H1 (cell line): ENCODE data around the gene UGGT2. TPM values are rescaled to one million over a fixed set of nuclear protein-coding genes. Genes with fewer than 3 reads are reported as not detected.

ENCODE experiments used
- CTCF ChIA-PET: fragments of 300-600 bp; sonication (Branson Sonifier 250); formaldehyde crosslinking; loops from one replicate; lab custom pipeline; 2021; ENCODE audit not compliant: partially characterized antibody; lab: Charles Lee
- POLR2A ChIA-PET: fragments of 300-600 bp; sonication (Branson Sonifier 250); formaldehyde crosslinking; loops from one replicate; lab custom pipeline; 2021; ENCODE audit warnings: inconsistent platforms; ENCODE audit not compliant: partially characterized antibody; lab: Charles Lee
- DNase-seq, 2 experiments: peaks; one replicate each; pipeline versions ENCODE4 v3.0.0 to v3.0.0-alpha.2; 2010 to 2022; ENCODE audit warnings: low spot score in 2 of 2, low read depth in 1 of 2, mixed read lengths in 1 of 2
- FAIRE-seq: peaks from 2 replicates; lab custom pipeline; 2011; peaks lifted over from hg19 to GRCh38; lab: Jason Lieb, UNC
- H2AFZ ChIP-seq: 2 replicates; pipeline ENCODE4 v1.8.1; 2012; ENCODE audit warnings: low read length, inconsistent platforms
- H2AK5ac ChIP-seq: 2 replicates; pipeline ENCODE4 v1.6.1; 2013; ENCODE audit warnings: low read depth, low read length
- H2BK120ac ChIP-seq: replicated peaks from 2 replicates; pipeline ENCODE3; 2013; ENCODE audit warnings: low read depth, low read length, inconsistent platforms
- H2BK12ac ChIP-seq: 2 replicates; pipeline ENCODE4 v1.6.1; 2013; ENCODE audit warnings: low read depth, low read length
- H2BK15ac ChIP-seq: 2 replicates; pipeline ENCODE4 v1.6.1; 2013; ENCODE audit warnings: low read length
- H2BK20ac ChIP-seq: 2 replicates; pipeline ENCODE4 v1.6.1; 2013; ENCODE audit warnings: low read length
- H2BK5ac ChIP-seq: 2 replicates; pipeline ENCODE4 v1.6.1; 2013; ENCODE audit warnings: low read depth, low read length
- H3K14ac ChIP-seq: 2 replicates; pipeline ENCODE4 v1.6.1; 2013; ENCODE audit warnings: inconsistent platforms; ENCODE audit not compliant: insufficient read length
- H3K18ac ChIP-seq: 2 replicates; pipeline ENCODE4 v1.6.1; 2013; ENCODE audit warnings: low read length; ENCODE audit errors: extremely low read depth
- H3K23ac ChIP-seq: 2 replicates; pipeline ENCODE4 v1.6.1; 2013; ENCODE audit warnings: inconsistent platforms; ENCODE audit not compliant: insufficient read length
- H3K23me2 ChIP-seq: 2 replicates; pipeline ENCODE4 v1.6.1; 2013; ENCODE audit warnings: low read depth, low read length
- H3K27ac ChIP-seq: 2 replicates; pipeline ENCODE4 v1.6.1; 2011; ENCODE audit warnings: low read depth, low read length, inconsistent platforms
- H3K27me3 ChIP-seq, 4 experiments: replicated peaks in 1 of 4; 1 replicate in 1 of 4; 2 replicates in 3 of 4; pipeline versions ENCODE4 v1.6.1 to v1.8.1; 2011 to 2013; ENCODE audit warnings: low read length in 3 of 4, mild to moderate bottlenecking in 3 of 4, inconsistent platforms in 2 of 4, mixed read lengths in 2 of 4, moderate library complexity in 1 of 4; ENCODE audit not compliant: control insufficient read depth in 3 of 4, insufficient read depth in 3 of 4; ENCODE audit errors: extremely low read depth in 1 of 4
- H3K36me3 ChIP-seq, 4 experiments: 2 replicates each; pipeline versions ENCODE4 v1.6.1 to v1.8.1; 2011 to 2013; ENCODE audit warnings: mild to moderate bottlenecking in 4 of 4, low read length in 3 of 4, moderate library complexity in 2 of 4, control low read depth in 1 of 4, inconsistent platforms in 1 of 4; ENCODE audit not compliant: insufficient read depth in 4 of 4, control insufficient read depth in 2 of 4
- H3K4ac ChIP-seq: replicated peaks from 2 replicates; pipeline ENCODE3; 2013; ENCODE audit warnings: low read length, low read depth, mixed read lengths, inconsistent platforms; ENCODE audit not compliant: insufficient read length
- H3K4me1 ChIP-seq, 4 experiments: replicated peaks in 1 of 4; 1 replicate in 1 of 4; 2 replicates in 3 of 4; pipeline versions ENCODE4 v1.6.1 to v1.8.1; 2011 to 2013; ENCODE audit warnings: low read length in 3 of 4, inconsistent platforms in 2 of 4, mixed read lengths in 1 of 4; ENCODE audit not compliant: insufficient read depth in 4 of 4, control insufficient read depth in 3 of 4
- H3K4me2 ChIP-seq, 2 experiments: 2 replicates each; pipeline versions ENCODE4 v1.6.1 to v1.8.1; 2011 to 2013; ENCODE audit warnings: low read depth in 2 of 2, low read length in 2 of 2, control low read depth in 1 of 2, inconsistent platforms in 1 of 2, mild to moderate bottlenecking in 1 of 2; ENCODE audit not compliant: insufficient read depth in 1 of 2
- H3K4me3 ChIP-seq, 4 experiments: fragments of 200-600, 300-600 bp in 1 of 4; sonication (generic), shearing (Covaris generic), sonication (Bioruptor Twin) in 1 of 4; 2 replicates each; pipeline versions ENCODE4 v1.5.1 to v1.8.1; 2011 to 2016; ENCODE audit warnings: low read length in 4 of 4, low read depth in 3 of 4, control low read depth in 2 of 4, inconsistent platforms in 2 of 4, mild to moderate bottlenecking in 2 of 4, mixed read lengths in 1 of 4, moderate library complexity in 1 of 4; ENCODE audit not compliant: insufficient read depth in 2 of 4; ENCODE audit errors: extremely low read depth in 1 of 4
- H3K56ac ChIP-seq: replicated peaks from 2 replicates; pipeline ENCODE3; 2013; ENCODE audit warnings: low read depth, mild to moderate bottlenecking, mixed read lengths, low read length, inconsistent platforms; ENCODE audit not compliant: insufficient read length
- H3K79me1 ChIP-seq: 2 replicates; pipeline ENCODE4 v1.6.1; 2013; ENCODE audit warnings: low read depth, low read length, control low read depth
- H3K79me2 ChIP-seq, 2 experiments: 2 replicates each; pipeline versions ENCODE4 v1.6.1 to v1.8.1; 2012 to 2013; ENCODE audit warnings: low read length in 2 of 2, mild to moderate bottlenecking in 2 of 2, inconsistent platforms in 1 of 2; ENCODE audit not compliant: insufficient read depth in 2 of 2, control insufficient read depth in 1 of 2
- H3K9ac ChIP-seq, 4 experiments: replicated peaks in 1 of 4; 1 replicate in 1 of 4; 2 replicates in 3 of 4; pipeline versions ENCODE4 v1.6.1 to v1.8.1; 2011 to 2013; ENCODE audit warnings: low read depth in 3 of 4, low read length in 3 of 4, control low read depth in 2 of 4, mild to moderate bottlenecking in 2 of 4, moderate library complexity in 2 of 4, inconsistent platforms in 1 of 4; ENCODE audit errors: extremely low read depth in 1 of 4
- H3K9me3 ChIP-seq, 2 experiments: 2 replicates each; pipeline versions ENCODE4 v1.6.1 to v1.8.1; 2012 to 2013; ENCODE audit warnings: mild to moderate bottlenecking in 2 of 2, moderate library complexity in 2 of 2, control low read depth in 1 of 2, inconsistent platforms in 1 of 2, low read depth in 1 of 2, low read length in 1 of 2, mixed read lengths in 1 of 2; ENCODE audit not compliant: insufficient read depth in 2 of 2
- H4K20me1 ChIP-seq, 2 experiments: replicated peaks in 1 of 2; 2 replicates each; pipeline versions ENCODE3 to v1.8.1; 2011 to 2013; ENCODE audit warnings: inconsistent platforms in 2 of 2, low read length in 2 of 2, mild to moderate bottlenecking in 1 of 2; ENCODE audit not compliant: insufficient read depth in 2 of 2, control insufficient read depth in 1 of 2
- H4K5ac ChIP-seq: 2 replicates; pipeline ENCODE4 v1.6.1; 2013; ENCODE audit warnings: low read length, low read depth, mixed read lengths, inconsistent platforms; ENCODE audit not compliant: insufficient read length
- H4K8ac ChIP-seq: 2 replicates; pipeline ENCODE4 v1.8.0; 2013; ENCODE audit warnings: mild to moderate bottlenecking, moderate library complexity, low read length, inconsistent platforms; ENCODE audit not compliant: insufficient read depth; ENCODE audit errors: extremely low read depth
- H4K91ac ChIP-seq: replicated peaks from 2 replicates; pipeline ENCODE3; 2013; ENCODE audit warnings: low read length, mixed read lengths, inconsistent platforms; ENCODE audit not compliant: insufficient read length
- GTF2F1 ChIP-seq: IDR thresholded peaks from 2 replicates; pipeline ENCODE4 v1.6.1; 2012; ENCODE audit warnings: low read depth, low read length, improper control_type of control experiment, borderline replicate concordance
- JUN ChIP-seq: IDR thresholded peaks from 2 replicates; pipeline ENCODE4 v1.6.1; 2011; ENCODE audit warnings: low read depth, mild to moderate bottlenecking, improper control_type of control experiment, low read length
- SP1 ChIP-seq: IDR thresholded peaks from 2 replicates; pipeline ENCODE4 v1.6.1; 2011; ENCODE audit warnings: low read depth, low read length
- WGBS, 2 experiments: shearing (Covaris generic) in 1 of 2; methylation state at CpG; one replicate each; pipeline versions ENCODE4 v1.1.6 to v1.1.7; 2013 to 2015; ENCODE audit warnings: low lambda C conversion rate in 2 of 2, mixed read lengths in 2 of 2, inconsistent platforms in 1 of 2, low coverage in 1 of 2, missing lambda C conversion rate in 1 of 2; ENCODE audit not compliant: insufficient replicate concordance in 2 of 2, insufficient coverage in 1 of 2, insufficient read length in 1 of 2; ENCODE audit errors: extremely low coverage in 1 of 2, missing lambda C conversion rate in 1 of 2; 5-methylcytosine and 5-hydroxymethylcytosine counted together
- polyA plus RNA-seq, 7 experiments: library from polyadenylated mRNA; depleted of rRNA in 3 of 7; stranded (reverse) in 5 of 7; unstranded in 2 of 7; fragments of >200 nt in 5 of 7; fragments of 200-250 nt in 2 of 7; gene quantifications; 1 replicate in 5 of 7; 2 replicates in 1 of 7; 4 replicates in 1 of 7; pipeline versions ENCODE4 v1.2.1 to v1.2.3, GENCODE V29; 2011 to 2013; ENCODE audit warnings: missing spikeins in 2 of 7, mixed read lengths in 2 of 7
- total RNA-seq: library from RNA; stranded (reverse); fragmentation: NEBNext Ultra II Directional; extraction: Animal tissue kit (Norgen Biotek cat#: 25700); gene quantifications from 2 replicates; pipeline ENCODE4 v1.2.1, GENCODE V29; 2021
- TF ChIP-seq, protein P1 (sequence below): IDR thresholded peaks from 2 replicates; pipeline ENCODE4 v1.6.1; 2012; ENCODE audit warnings: inconsistent platforms

UGGT2 gene
- total and polyA plus RNA-seq, 2 of the 8 experiments (the other 6 are each of a cell fraction or from before 2014, with no cell fraction given): 5.9 to 25.1 TPM

DNA sequence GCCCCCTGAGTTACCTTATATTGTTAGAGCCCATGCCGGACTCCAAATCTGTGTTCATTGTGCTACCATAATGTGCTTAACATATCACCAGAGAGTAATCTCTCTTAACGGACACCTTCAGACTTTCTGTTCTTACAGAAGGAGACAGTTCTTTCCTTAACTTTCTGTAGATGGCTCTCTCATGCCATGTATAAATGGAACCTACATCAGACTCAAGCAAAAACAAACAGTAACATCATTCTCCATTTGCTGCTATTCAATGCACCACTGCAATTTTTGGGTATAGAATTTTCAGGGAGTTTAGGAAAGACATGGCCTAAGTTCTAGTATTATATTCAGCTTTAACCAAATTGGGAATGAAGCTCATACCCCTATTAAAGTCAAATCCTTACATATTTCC lies 12.6 kb upstream of the UGGT2 start:
- H3K4me3 ChIP-seq: no peak overlapping the region
- no peak overlapping the region for H4K5ac ChIP-seq
- H3K4ac ChIP-seq: no peak overlapping the region
- no peak overlapping the region for H3K56ac ChIP-seq
- 91% methylated on average over 2 of the region's 2 CpGs; no CpG with 5 or more reads in 1 of the 2 experiments for WGBS, 2 experiments
- H2AK5ac ChIP-seq: no peak overlapping the region
- H4K8ac ChIP-seq: no peak overlapping the region
- H3K23ac ChIP-seq: no peak overlapping the region
- no peaks in the 10 kb centered on the region for H3K27me3 ChIP-seq
- no peaks in the 10 kb centered on the region for H3K9me3 ChIP-seq
- H3K14ac ChIP-seq: no peak overlapping the region
- H4K91ac ChIP-seq: no peak overlapping the region
- no peaks in the 10 kb centered on the region for H3K23me2 ChIP-seq
- POLR2A ChIA-PET: no interaction called here
- H2BK12ac ChIP-seq: no peak overlapping the region
- H2BK5ac ChIP-seq: no peak overlapping the region
- no peaks in the 10 kb centered on the region for H3K79me1 ChIP-seq
- no peaks in the 10 kb centered on the region for H3K79me2 ChIP-seq
- no peak overlapping the region for H3K9ac ChIP-seq
- H2AFZ ChIP-seq: no peak overlapping the region
- no peak overlapping the region for H3K18ac ChIP-seq
- DNase-seq (no peak), FAIRE-seq (no peak)
- H3K4me1 ChIP-seq: peaks cover 0 to 4% (median 0%) of the 10 kb centered on the region in 4 experiments; a peak in 2 of 7 replicates
- H2BK15ac ChIP-seq: no peak overlapping the region
- H3K4me2 ChIP-seq: no peak overlapping the region
- H4K20me1 ChIP-seq: no peaks in the 10 kb centered on the region
- H2BK20ac ChIP-seq: no peak overlapping the region
- TF ChIP-seq, protein P1, sequence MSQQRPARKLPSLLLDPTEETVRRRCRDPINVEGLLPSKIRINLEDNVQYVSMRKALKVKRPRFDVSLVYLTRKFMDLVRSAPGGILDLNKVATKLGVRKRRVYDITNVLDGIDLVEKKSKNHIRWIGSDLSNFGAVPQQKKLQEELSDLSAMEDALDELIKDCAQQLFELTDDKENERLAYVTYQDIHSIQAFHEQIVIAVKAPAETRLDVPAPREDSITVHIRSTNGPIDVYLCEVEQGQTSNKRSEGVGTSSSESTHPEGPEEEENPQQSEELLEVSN: no peak
- TF ChIP-seq GTF2F1 (no peak), SP1 (no peak), JUN (no peak)
- CTCF ChIA-PET: interaction anchor here (0.6 to 3.9 kb wide), 3 partner anchors 8 to 706 kb away, joined by 3 to 31 read pairs (median 5); no protein-coding TSS in a partner anchor
- H2BK120ac ChIP-seq: no peak overlapping the region
- H3K36me3 ChIP-seq: no peaks in the 10 kb centered on the region
- no peak overlapping the region for H3K27ac ChIP-seq
